GM12875 (cell line): ENCODE results near the gene FAM240B.

Experiments
- H3K4me3 ChIP-seq: one replicate; pipeline ENCODE4 v1.5.1; 2011; ENCODE audit warnings: low read depth, low read length, control low read depth
- CTCF ChIP-seq: IDR thresholded peaks from 2 replicates; pipeline ENCODE4 v1.5.1; 2011; ENCODE audit warnings: low read depth, mild to moderate bottlenecking, control low read depth, inconsistent platforms, low read length, moderate library complexity, borderline replicate concordance; ENCODE audit not compliant: insufficient read depth

FAM240B gene

GRCh38 chr9:38720083-38720745 is at the start of gene FAM240B:
TSS of gene FAM240B (minus strand) at chr9:38720133. CDS start at chr9:38703999, 16,134 bp downstream.
- H3K4me3 ChIP-seq = no peak within 1 kb of the TSS
- TF ChIP-seq CTCF = no peak

DNA sequence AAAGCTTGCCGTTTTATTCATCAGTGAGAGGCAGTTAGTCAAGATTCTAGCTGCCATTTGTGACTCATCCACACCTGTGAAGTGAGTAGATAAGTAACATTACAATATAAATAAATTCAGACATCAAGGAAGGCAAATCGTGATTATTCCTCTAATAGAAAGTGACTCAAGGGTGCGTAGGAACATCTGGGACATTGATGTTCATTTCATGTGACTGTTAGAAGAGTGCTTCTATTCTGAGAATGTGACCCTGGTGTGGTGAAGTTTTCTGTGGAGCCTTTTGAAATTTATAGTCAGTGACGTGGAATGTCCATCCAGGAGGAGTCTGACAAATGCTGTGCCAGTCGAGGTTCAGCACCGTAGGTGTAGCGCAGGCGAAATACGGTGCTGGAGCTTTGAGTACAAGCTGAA is 48.4 kb upstream of the FAM240B start:
- H3K4me3 ChIP-seq = no peak overlapping the region
- TF ChIP-seq CTCF = no peak

GRCh38 chr9:38765101-38765500 is 45.2 kb upstream of the FAM240B start:
- TF ChIP-seq CTCF = no peak
- H3K4me3 ChIP-seq = no peak overlapping the region

- H3K4me3 ChIP-seq = no peak overlapping the region
- TF ChIP-seq CTCF = no peak
Measured at GRCh38 chr9:38761999-38762398, 42.1 kb upstream of the FAM240B start.

- no peak for TF ChIP-seq CTCF
- H3K4me3 ChIP-seq = no peak overlapping the region
Measured at GRCh38 chr9:38761339-38761738, 41.4 kb upstream of the FAM240B start.

- no peak overlapping the region for H3K4me3 ChIP-seq
- no peak for TF ChIP-seq CTCF
Measured at GRCh38 chr9:38756702-38757101, 36.8 kb upstream of the FAM240B start.

- no peak overlapping the region for H3K4me3 ChIP-seq
- TF ChIP-seq CTCF = no peak
Measured at GRCh38 chr9:38747941-38748340, 28.0 kb upstream of the FAM240B start.
